ENCODE measurements around the gene LCORL.
"Not testable (repeated sequence)": the region's sequence is repeated elsewhere in the genome, so short reads cannot be mapped to it uniquely, and the experiment has no call there.

LCORL gene

GRCh38 chr4:18014269-18014668 is 7.3 kb downstream of the LCORL start:
- no peak for DNase-seq

DNA sequence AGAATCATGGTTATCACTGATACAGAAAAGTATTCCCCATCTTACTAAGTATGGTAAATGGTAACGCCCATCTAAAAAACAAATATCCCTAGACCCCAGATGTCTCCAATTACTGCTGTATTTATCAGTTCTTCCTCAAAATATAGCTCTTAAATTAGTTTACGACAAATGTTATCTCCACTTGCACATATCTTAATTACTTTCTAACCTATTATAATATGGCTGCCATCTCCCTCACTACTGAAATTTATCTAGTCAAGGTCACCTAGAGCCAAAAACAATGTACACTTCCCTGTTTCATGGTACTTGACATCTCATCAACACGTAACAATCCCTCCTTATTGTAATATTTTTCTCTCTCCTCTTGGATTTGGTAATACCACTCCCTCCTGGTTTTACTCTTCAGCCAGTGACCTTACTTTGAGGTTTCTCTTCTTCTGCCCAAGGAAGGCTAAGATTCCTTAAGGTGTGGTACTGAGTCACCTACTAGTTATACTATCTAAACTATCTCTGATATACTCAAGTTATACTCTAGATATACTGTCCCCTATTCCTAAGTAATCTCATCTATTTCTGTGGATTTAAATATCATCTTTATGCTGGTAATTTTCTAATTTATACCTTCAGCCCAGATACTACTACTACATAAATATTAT is 8.6 kb downstream of the LCORL start:
- DNase-seq, result no peak

DNA sequence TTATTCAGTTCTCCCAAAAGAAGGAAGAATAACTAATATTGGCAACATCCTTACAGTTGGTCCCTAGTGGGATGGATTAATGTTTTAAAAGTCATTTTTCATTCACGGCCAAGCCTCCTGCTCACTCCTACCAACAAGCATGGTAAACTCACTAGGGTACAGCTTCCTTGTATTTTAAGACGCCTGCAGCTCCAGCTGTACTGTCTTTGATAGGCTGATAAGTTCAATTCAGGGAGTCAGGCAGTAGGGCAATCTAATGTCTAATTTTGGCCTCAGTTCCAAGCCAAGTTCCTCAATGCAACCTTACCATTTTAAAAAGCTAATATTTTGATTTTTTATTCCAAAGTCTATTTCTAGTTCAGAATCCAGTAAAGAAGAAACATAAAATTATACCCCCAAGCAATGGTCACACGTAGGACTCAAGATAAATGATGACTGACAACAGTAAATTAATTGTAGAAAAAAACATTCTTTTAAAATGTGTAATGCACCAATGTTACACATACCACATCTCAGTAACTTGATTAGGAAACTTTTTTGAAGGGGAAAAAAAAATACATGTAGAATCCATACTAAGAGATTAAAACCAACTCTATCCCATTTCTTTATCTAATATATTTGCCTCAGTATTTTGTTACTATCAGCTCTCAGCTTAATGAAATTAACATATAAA is 9.3 kb downstream of the LCORL start:
- DNase-seq, result no peak

DNA sequence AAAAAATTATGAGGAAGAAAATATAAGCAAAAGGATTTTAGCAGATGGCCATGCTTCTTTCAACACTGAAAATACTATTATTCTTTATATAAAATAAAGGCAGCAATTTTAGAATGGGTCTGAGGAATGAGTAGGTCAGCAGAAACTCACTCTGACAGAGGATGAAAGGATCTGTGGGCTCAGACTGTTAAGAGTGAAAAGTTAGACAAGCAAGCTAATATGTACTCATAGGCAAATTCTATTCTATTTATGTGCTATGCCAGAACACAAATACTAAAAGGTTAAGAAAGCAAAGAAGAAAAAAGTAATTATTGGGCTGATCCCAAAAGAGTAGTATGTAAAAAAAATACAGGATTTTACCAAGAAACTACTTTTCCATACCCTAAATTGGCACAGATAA is 13.9 kb downstream of the LCORL start:
- no peak for DNase-seq

DNA sequence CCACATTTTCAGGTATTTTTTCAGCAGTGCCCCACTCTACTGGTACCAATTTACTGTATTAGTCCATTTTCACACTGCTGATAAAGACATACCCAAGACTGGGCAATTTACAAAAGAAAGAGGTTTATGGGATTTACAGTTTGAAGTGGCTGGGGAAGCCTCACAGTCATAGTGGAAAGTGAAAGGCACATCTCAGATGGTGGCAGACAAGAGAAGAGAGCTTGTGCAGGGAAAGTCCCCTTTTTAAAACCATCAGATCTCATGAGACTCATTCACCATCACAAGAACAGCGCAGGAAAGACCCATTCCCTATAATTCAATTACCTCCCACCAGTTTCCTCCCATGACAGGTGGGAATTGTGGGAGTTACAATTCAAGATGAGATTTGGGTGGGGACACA is 15.1 kb downstream of the LCORL start:
- DNase-seq, result not testable (repeated sequence)

- DNase-seq, result no peak
Observed at GRCh38 chr4:17997129-17997528, 24.4 kb downstream of the LCORL start.

- DNase-seq, result no peak
Observed at GRCh38 chr4:17995165-17995564, 26.4 kb downstream of the LCORL start.

GRCh38 chr4:17985832-17986231 is 35.7 kb downstream of the LCORL start:
- DNase-seq, result no peak

DNA sequence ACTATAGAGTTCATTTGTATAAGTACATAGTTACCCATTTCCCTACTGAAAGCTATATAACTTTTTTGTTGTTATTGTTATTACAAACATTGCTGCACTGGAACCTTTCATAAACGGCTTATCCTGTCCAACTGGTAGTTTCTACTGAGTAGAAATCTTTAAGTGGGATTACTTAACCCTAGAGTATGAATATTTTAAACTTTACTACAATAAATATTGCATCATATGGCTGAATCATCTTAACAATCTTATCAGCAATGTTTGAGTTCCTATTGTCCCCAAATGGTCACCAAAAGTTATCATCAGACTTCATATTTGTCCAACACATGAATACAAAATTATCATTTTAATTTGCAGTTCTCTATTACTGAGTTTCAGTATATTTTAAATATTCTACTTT is 40.5 kb downstream of the LCORL start:
- DNase-seq, result no peak

GRCh38 chr4:17968721-17969120 is 52.8 kb downstream of the LCORL start:
- no peak for DNase-seq

GRCh38 chr4:17967078-17967477 is 54.5 kb downstream of the LCORL start:
- no peak for DNase-seq

- DNase-seq, result no peak
Observed at GRCh38 chr4:17966312-17966711, 55.2 kb downstream of the LCORL start.

DNA sequence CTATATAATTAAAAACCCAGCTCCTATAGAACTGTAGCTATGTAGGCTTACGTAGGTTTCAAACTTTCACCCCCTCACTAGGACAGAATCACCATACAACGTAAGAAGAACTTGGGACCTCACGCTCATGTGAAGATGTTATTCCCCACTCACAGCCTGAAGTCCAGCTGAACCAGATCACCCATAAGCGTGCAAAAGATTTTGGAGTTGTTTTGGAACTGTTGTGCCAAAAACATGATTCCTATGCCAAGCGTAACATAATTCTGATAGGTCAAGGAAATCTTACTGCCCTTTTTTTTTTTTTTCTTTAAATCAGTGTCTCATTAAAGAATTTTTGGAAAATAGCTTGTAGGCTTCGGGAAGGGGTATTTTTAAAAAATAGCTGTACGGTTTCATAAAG is 57.0 kb downstream of the LCORL start:
- no peak for DNase-seq

DNA sequence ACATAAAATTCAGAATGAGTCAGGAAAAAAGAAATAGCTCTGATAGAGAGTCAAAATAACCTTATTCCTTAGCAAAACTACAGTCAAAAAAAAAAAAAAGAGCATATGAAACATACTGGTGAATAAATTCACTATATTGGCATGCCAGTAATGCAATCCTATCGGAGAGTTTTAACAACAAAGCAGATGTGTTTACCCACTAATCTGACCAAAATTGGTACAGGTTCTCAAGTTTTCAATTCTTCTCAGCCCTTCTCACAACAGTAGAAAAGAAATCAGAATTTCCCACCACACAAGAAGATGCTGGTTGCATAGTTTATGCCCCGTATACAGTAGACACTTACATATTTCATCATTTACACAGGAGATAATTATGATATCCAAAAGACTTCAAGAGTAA is 59.4 kb downstream of the LCORL start:
- DNase-seq, result no peak

- no peak for DNase-seq
Observed at GRCh38 chr4:17961249-17961648, 60.3 kb downstream of the LCORL start.

DNA sequence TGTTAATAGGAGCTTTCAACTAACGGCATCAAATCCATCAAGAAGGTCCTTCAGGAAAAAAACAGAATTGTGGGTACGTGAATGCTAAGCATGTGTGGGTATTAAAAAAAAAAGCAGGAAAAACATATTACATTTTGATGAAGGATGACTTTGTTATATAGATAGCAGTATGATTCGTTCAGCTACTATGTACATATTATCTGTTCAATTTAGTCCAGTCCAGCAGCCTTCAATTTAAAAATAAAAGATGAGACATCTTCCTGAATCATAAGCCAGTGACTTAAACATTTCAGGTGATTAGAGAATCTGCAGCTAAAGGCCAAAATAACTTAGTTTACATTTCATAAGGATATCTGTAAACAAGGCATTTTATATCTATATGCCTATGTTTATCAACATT is 63.4 kb downstream of the LCORL start:
- no peak for DNase-seq

DNA sequence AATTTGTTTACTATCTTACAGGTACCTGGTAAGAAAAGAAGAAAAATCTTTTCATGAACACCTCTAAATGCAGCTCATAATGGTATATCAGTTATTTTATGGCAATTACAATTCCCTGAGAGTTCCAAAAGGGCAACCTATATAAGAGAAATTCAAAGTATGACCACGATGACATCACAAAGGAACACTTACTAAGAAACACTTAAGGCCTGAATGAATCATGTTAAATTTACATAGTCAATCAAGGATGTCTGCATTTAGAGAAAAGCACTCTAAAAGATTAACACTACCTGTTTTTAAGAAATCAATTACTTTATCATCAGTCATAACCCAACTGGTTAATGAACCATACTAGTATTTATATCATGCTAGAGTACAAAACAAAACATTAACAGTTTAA is 63.9 kb downstream of the LCORL start:
- DNase-seq, result no peak

GRCh38 chr4:17956245-17956644 is 65.3 kb downstream of the LCORL start:
- no peak for DNase-seq

DNA sequence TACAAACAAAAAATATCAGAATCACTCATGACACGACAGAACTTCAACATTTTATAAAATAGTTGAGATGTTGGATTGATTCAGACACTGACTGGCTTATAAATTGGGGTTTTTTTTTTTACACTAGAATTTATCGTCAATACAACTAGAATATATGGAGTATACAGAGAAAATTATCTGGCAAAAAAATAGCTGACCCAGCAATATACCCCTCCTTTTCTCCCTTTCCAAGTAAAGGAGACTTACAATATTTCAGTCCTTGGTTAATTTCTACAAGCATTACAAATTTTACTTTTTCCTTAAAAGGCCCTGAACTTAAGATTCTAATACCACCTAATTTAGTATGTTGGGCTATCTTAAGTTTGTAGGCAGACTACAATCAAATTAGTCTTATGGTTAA is 76.3 kb downstream of the LCORL start:
- no peak for DNase-seq

- DNase-seq, result no peak
Observed at GRCh38 chr4:17941731-17942130, 79.8 kb downstream of the LCORL start.

- no peak for DNase-seq
Observed at GRCh38 chr4:17939054-17939453, 82.5 kb downstream of the LCORL start.

- DNase-seq, result no peak
Observed at GRCh38 chr4:17934286-17934685, 87.3 kb downstream of the LCORL start.

GRCh38 chr4:17933126-17933525 is 88.4 kb downstream of the LCORL start:
- DNase-seq, result no peak

DNA sequence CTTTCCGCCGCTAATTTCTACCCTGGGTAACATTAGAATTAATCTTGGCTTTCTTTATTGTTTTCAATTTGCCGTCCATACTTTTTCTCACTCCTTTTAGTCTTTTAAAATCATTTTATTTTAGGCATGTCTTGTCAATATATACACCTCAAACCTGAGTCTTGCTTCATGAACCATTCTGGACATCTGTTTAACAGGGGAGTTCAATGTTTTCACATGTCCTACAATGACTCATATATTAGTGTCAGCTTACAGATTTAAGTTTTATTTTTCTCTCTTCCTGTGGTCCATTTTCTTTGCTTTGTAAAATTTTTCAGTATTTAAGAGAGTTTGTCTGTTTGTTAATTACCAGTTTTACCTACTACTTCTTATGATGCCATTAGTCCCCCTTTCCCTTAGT is 89.5 kb downstream of the LCORL start:
- no peak for DNase-seq

DNA sequence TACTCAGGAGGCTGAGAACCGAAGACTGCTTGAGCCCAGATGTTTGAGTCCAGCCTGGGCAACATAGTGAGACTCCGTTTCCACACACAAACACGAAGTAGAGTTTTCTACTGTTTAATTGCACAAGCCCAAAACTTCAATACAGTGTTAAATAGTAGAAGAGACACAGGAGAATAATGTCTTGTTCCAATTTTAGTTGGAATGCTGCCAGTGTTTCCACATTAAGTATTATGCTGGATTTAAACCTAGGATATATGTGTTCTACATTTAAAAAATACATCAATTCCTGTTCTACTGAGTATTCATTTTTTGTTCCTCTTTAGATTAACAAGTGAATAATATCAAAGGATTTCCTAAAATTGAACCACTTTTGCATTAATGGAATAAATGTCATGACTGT is 91.3 kb downstream of the LCORL start:
- no peak for DNase-seq

Data from T-helper 9 cell (primary cell).